ENCODE data around the gene FHL3. TPM values are rescaled to one million over a fixed set of nuclear protein-coding genes. Genes with fewer than 3 reads are reported as not detected.

Gene FHL3
- total and polyA plus RNA-seq, 2 donors (not counting 1 experiment from before 2014, with no cell fraction given): 0.15 to 2.2 TPM

DNA sequence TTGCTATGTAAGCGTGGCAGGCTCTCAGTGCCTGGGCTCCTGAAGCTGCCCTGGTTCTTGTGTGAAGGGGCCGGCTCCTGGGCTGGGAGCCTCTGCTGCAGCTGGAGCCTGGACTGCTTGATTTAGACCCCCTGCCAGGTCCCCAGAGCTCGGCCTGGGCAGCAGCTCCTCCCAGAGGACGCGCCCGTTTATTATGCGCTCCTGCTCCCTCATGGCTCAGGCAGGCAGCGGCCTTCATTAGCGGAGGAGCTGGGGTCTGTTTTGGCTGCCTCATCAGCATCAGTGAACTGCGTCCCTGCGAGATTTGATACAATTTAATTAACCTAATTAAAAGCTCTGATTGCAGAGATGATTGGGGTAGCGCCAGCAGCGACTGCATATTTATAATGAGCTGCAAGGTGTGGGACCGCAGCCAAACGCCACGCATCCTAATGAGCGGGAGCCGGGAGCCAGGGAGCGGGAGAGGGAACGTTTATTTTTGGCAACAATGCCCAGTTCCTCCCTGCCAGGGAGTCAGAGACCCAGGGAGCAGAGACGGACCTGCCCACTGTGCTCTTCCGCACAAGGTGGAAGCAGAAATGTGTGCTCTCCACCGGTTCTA, 23.9 kb upstream of the FHL3 start:
- no peaks in the 10 kb centered on the region for H3K9me3 ChIP-seq (ENCODE audit: control extremely low read depth in 1 of 3, control insufficient read depth in 2 of 3, insufficient read depth in 1 of 3, low read length in 2 of 3)
- DNase-seq (no peak), ATAC-seq (ENCODE audit: low read depth) (no peak)
- H4K20me1 ChIP-seq (ENCODE audit: control insufficient read depth, insufficient read depth, low read length, poor library complexity, severe bottlenecking): no peaks in the 10 kb centered on the region
- peaks cover 19% of the 10 kb centered on the region for H3K4me1 Mint-ChIP-seq
- H3K4me1 ChIP-seq (ENCODE audit: control insufficient read depth in 2 of 2, insufficient read depth in 2 of 2, low read length in 2 of 2): peaks cover 5 to 13% of the 10 kb centered on the region in 2 donors
- no peaks in the 10 kb centered on the region for H3K9me3 Mint-ChIP-seq (ENCODE audit: insufficient read depth)
- peaks cover 7% of the 10 kb centered on the region for H3K27me3 Mint-ChIP-seq
- H3K4me3 ChIP-seq (ENCODE audit: control extremely low read depth in 1 of 5, extremely low read depth in 1 of 5, insufficient read depth in 1 of 5, low read depth in 2 of 5, low read length in 4 of 5): no peak overlapping the region
- intact Hi-C loops (cut with micrococcal nuclease): loop anchor here (5.0 kb wide), 1 partner anchor 473 kb away; no protein-coding TSS in a partner anchor
- no peak overlapping the region for H3K27ac ChIP-seq (ENCODE audit: low read length in 2 of 2)
- TF ChIP-seq, protein P1, sequence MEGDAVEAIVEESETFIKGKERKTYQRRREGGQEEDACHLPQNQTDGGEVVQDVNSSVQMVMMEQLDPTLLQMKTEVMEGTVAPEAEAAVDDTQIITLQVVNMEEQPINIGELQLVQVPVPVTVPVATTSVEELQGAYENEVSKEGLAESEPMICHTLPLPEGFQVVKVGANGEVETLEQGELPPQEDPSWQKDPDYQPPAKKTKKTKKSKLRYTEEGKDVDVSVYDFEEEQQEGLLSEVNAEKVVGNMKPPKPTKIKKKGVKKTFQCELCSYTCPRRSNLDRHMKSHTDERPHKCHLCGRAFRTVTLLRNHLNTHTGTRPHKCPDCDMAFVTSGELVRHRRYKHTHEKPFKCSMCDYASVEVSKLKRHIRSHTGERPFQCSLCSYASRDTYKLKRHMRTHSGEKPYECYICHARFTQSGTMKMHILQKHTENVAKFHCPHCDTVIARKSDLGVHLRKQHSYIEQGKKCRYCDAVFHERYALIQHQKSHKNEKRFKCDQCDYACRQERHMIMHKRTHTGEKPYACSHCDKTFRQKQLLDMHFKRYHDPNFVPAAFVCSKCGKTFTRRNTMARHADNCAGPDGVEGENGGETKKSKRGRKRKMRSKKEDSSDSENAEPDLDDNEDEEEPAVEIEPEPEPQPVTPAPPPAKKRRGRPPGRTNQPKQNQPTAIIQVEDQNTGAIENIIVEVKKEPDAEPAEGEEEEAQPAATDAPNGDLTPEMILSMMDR (IDR thresholded peaks at IDR 0.05): no peak
- H3K27me3 ChIP-seq (replicated peaks in 1 of 4; ENCODE audit: control extremely low read depth in 1 of 4, control insufficient read depth in 3 of 4, insufficient read depth in 4 of 4, low read length in 3 of 4): no peaks in the 10 kb centered on the region
- H3K4me2 ChIP-seq (replicated peaks; ENCODE audit: low read depth, low read length, poor library complexity, severe bottlenecking): no peak overlapping the region
- CTCF ChIA-PET: interaction anchor here (0.6 to 3.5 kb wide), 6 partner anchors 42 to 803 kb away, joined by 3 to 15 read pairs (median 4); no protein-coding TSS in a partner anchor
- peaks cover 6 to 14% of the 10 kb centered on the region in 2 experiments for H3K36me3 ChIP-seq (replicated peaks in 1 of 2; ENCODE audit: control extremely low read depth in 1 of 2, control insufficient read depth in 1 of 2, extremely low read depth in 1 of 2, insufficient read depth in 2 of 2, low read length in 1 of 2)
- POLR2A ChIA-PET: no interaction called here
- H3K4me3 Mint-ChIP-seq: no peak overlapping the region
- H2AFZ ChIP-seq (ENCODE audit: insufficient read depth, low read depth, low read length, poor library complexity, severe bottlenecking): no peak overlapping the region
- 88% methylated on average over 20 of the region's 23 CpGs for WGBS (ENCODE audit: insufficient coverage)
- H3K27ac Mint-ChIP-seq: no peak overlapping the region
- no peak overlapping the region for H3K9ac ChIP-seq (ENCODE audit: low read length)
- H3K79me2 ChIP-seq (ENCODE audit: control insufficient read depth, insufficient read depth, low read length): no peaks in the 10 kb centered on the region

GRCh38 chr1:38028671-38029070, 23.4 kb upstream of the FHL3 start:
- Histone ChIP-seq H3K9ac (ENCODE audit: low read length) (no peak overlapping the region), H3K79me2 (ENCODE audit: control insufficient read depth, insufficient read depth, low read length) (no peaks in the 10 kb centered on the region), H3K27me3 (replicated peaks in 1 of 4; ENCODE audit: control extremely low read depth in 1 of 4, control insufficient read depth in 3 of 4, insufficient read depth in 4 of 4, low read length in 3 of 4) (no peaks in the 10 kb centered on the region)

More at GRCh38 chr1:38028671-38029070, 23.4 kb upstream of the FHL3 start:
- H3K27ac Mint-ChIP-seq: no peak overlapping the region
- Histone ChIP-seq H3K4me2 (replicated peaks; ENCODE audit: low read depth, low read length, poor library complexity, severe bottlenecking) (no peak overlapping the region), H3K36me3 (replicated peaks in 1 of 2; ENCODE audit: control extremely low read depth in 1 of 2, control insufficient read depth in 1 of 2, extremely low read depth in 1 of 2, insufficient read depth in 2 of 2, low read length in 1 of 2) (peaks cover 6 to 19% of the 10 kb centered on the region in 2 experiments), H2AFZ (ENCODE audit: insufficient read depth, low read depth, low read length, poor library complexity, severe bottlenecking) (no peak overlapping the region), H3K4me1 (ENCODE audit: control insufficient read depth in 2 of 2, insufficient read depth in 2 of 2, low read length in 2 of 2) (peaks cover 5 to 13% of the 10 kb centered on the region in 2 donors), H4K20me1 (ENCODE audit: control insufficient read depth, insufficient read depth, low read length, poor library complexity, severe bottlenecking) (no peaks in the 10 kb centered on the region), H3K4me3 (ENCODE audit: control extremely low read depth in 1 of 5, extremely low read depth in 1 of 5, insufficient read depth in 1 of 5, low read depth in 2 of 5, low read length in 4 of 5) (no peak overlapping the region), H3K27ac (ENCODE audit: low read length in 2 of 2) (no peak overlapping the region), H3K9me3 (ENCODE audit: control extremely low read depth in 1 of 3, control insufficient read depth in 2 of 3, insufficient read depth in 1 of 3, low read length in 2 of 3) (no peaks in the 10 kb centered on the region)
- WGBS (ENCODE audit: insufficient coverage): 58% methylated on average over 2 of the region's 2 CpGs
- intact Hi-C loops (cut with micrococcal nuclease): loop anchor here (5.0 kb wide), 1 partner anchor 474 kb away; no protein-coding TSS in a partner anchor
- ChIA-PET CTCF (interaction anchor here (0.6 to 3.5 kb wide), 5 partner anchors 12 to 804 kb away, joined by 3 to 15 read pairs (median 3); no protein-coding TSS in a partner anchor), POLR2A (no interaction called here)
- peaks cover 5% of the 10 kb centered on the region for H3K27me3 Mint-ChIP-seq
- TF ChIP-seq, protein P1 (IDR thresholded peaks at IDR 0.05): no peak
- TF ChIP-seq EZH2 (IDR thresholded peaks at IDR 0.05; ENCODE audit: borderline replicate concordance, insufficient read depth, low read depth, low read length, poor library complexity, severe bottlenecking): no peak
- no peak for ATAC-seq (ENCODE audit: low read depth)
- peaks cover 19% of the 10 kb centered on the region for H3K4me1 Mint-ChIP-seq
- no peak overlapping the region for H3K4me3 Mint-ChIP-seq
- no peaks in the 10 kb centered on the region for H3K9me3 Mint-ChIP-seq (ENCODE audit: insufficient read depth)
- no peak for DNase-seq
